Mammary epithelial cell (primary cell): ENCODE data around the gene GLYR1.

Source experiments
- EZH2 ChIP-seq: IDR thresholded peaks from 2 replicates; pipeline ENCODE4 v1.6.1; 2012; ENCODE audit warnings: low read length, inconsistent platforms, borderline replicate concordance
- TF ChIP-seq, protein P1 (sequence below), 2 donors: IDR thresholded peaks in 1 of 2; conservative IDR thresholded peaks in 1 of 2; 2 replicates each; pipeline ENCODE4 v1.5.1; 2011 to 2012; ENCODE audit warnings: inconsistent platforms in 2 of 2, low read length in 2 of 2, mild to moderate bottlenecking in 2 of 2, control low read depth in 1 of 2, low read depth in 1 of 2; ENCODE audit not compliant: insufficient read depth in 1 of 2; ENCODE audit errors: extremely low read depth in 1 of 2

DNA sequence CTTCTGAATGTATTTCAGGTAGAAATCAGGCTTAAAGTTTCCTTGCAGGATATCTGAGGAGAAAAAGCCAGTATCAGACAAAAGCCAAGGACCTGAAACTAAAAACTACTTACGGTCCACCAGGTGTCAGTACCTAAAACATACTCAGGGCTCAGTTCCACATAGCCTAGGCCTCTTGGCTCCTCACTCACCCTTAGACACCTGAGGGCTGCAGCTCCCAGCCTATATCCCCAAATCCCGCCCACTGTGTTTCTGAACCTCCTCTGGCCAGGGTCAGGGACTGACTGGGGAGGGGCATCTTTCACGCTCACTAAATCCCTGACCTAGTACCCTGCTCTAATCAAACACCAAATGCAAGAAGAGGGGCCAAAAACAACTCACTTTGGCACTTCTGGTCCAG, 35.8 kb downstream of the GLYR1 start:
- TF ChIP-seq, protein P1, sequence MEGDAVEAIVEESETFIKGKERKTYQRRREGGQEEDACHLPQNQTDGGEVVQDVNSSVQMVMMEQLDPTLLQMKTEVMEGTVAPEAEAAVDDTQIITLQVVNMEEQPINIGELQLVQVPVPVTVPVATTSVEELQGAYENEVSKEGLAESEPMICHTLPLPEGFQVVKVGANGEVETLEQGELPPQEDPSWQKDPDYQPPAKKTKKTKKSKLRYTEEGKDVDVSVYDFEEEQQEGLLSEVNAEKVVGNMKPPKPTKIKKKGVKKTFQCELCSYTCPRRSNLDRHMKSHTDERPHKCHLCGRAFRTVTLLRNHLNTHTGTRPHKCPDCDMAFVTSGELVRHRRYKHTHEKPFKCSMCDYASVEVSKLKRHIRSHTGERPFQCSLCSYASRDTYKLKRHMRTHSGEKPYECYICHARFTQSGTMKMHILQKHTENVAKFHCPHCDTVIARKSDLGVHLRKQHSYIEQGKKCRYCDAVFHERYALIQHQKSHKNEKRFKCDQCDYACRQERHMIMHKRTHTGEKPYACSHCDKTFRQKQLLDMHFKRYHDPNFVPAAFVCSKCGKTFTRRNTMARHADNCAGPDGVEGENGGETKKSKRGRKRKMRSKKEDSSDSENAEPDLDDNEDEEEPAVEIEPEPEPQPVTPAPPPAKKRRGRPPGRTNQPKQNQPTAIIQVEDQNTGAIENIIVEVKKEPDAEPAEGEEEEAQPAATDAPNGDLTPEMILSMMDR (conservative IDR thresholded peaks at IDR 0.05 in 1 of 2, IDR thresholded peaks at IDR 0.05 in 1 of 2; ENCODE audit: extremely low read depth in 1 of 2, insufficient read depth in 1 of 2, low read depth in 1 of 2, low read length in 2 of 2) = no peak
- no peak for TF ChIP-seq EZH2
